ENCODE measurements around the gene LRRC23. TPM values are rescaled to one million over a fixed set of nuclear protein-coding genes. Genes with fewer than 3 reads are reported as not detected.
A peak's percentile ranks its signal among the peaks of the same experiment; 100 is the strongest.

The LRRC23 gene
- total and polyA plus RNA-seq, 2 of the 13 experiments (the other 11 are each of a cell fraction or from before 2014, with no cell fraction given), result 6.0 to 7.8 TPM

DNA sequence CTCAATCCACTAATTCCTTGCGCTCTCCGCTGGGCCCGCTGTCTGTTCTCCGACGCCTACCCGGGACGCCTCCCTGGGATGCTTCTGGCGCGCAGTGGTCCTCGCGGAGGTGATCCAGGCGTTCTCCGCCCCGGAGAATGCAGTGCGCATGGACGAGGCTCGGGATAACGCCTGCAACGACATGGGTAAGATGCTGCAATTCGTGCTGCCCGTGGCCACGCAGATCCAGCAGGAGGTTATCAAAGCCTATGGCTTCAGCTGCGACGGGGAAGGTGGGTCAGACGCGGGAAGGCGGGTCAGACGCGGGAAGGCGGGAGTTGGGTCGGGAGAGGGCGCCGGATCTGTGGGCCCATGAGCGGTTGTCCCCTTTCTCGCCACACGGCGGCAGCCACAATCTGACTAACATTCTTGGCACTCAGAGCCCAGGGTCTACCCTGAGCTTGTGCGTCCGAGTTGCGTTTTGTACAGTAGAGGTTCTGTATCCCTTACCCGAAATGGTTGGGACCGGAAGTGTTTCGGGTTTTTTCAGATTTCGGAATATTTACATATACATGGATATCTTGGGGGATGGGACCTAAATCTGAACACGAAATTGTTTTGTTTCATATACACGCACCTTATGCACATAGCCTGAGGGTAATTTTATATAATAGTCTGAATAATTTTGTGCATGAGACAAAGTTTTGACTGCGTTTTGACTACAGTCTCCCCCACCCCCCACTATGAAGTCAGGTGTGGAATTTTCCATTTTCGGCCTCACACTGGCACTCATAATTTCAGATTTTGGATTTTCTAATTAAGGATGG is 40.0 kb downstream of the LRRC23 start (continued):
- TF ChIP-seq ZNF773 (CRISPR knock-in tag; IDR thresholded peaks at IDR 0.05; ENCODE audit: borderline replicate concordance), result peak; percentile 62; the same call in 1 of the 2 replicates
- TF ChIP-seq ZEB1 (IDR thresholded peaks at IDR 0.05; ENCODE audit: insufficient replicate concordance, low read depth), result no peak
- no peak for TF ChIP-seq CBX2 (IDR thresholded peaks at IDR 0.05; ENCODE audit: low read depth, low read length)
- TF ChIP-seq CBX2 (CRISPR knock-in tag; IDR thresholded peaks at IDR 0.05; ENCODE audit: low read depth), result no peak
- TF ChIP-seq GABPB1 (CRISPR knock-in tag; IDR thresholded peaks at IDR 0.05), result peak; percentile 61
- TF ChIP-seq STAT5B (CRISPR knock-in tag; IDR thresholded peaks at IDR 0.05), result no peak
- TF ChIP-seq ZNF564 (CRISPR knock-in tag; IDR thresholded peaks at IDR 0.05), result no peak
- TF ChIP-seq ZNF484 (CRISPR knock-in tag; IDR thresholded peaks at IDR 0.05; ENCODE audit: borderline replicate concordance, low read depth), result no peak
- TF ChIP-seq ZNF446 (CRISPR knock-in tag; IDR thresholded peaks at IDR 0.05), result no peak
- TF ChIP-seq DNMT3B (CRISPR knock-in tag; conservative IDR thresholded peaks at IDR 0.05), result peak; percentile 59; the same call in 1 of the 2 replicates
- peak; percentile 59; the same call in 1 of the 2 replicates for TF ChIP-seq GLI4 (CRISPR knock-in tag; IDR thresholded peaks at IDR 0.05; ENCODE audit: borderline replicate concordance)
- peak; percentile 56; the same call in 1 of the 3 replicates for TF ChIP-seq MXI1 (IDR thresholded peaks at IDR 0.05; ENCODE audit: borderline replicate concordance, low read depth, low read length)
- TF ChIP-seq ZNF788 (CRISPR knock-in tag; IDR thresholded peaks at IDR 0.05; ENCODE audit: borderline replicate concordance), result no peak; the same call in 1 of the 2 replicates
- TF ChIP-seq, protein P1, sequence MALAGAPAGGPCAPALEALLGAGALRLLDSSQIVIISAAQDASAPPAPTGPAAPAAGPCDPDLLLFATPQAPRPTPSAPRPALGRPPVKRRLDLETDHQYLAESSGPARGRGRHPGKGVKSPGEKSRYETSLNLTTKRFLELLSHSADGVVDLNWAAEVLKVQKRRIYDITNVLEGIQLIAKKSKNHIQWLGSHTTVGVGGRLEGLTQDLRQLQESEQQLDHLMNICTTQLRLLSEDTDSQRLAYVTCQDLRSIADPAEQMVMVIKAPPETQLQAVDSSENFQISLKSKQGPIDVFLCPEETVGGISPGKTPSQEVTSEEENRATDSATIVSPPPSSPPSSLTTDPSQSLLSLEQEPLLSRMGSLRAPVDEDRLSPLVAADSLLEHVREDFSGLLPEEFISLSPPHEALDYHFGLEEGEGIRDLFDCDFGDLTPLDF (CRISPR knock-in tag; IDR thresholded peaks at IDR 0.05), result peak; percentile 94
- no peak for TF ChIP-seq ZC3H13 (CRISPR knock-in tag; IDR thresholded peaks at IDR 0.05)
- TF ChIP-seq HOXA3 (CRISPR knock-in tag; IDR thresholded peaks at IDR 0.05), result peak; percentile 82
- no peak for TF ChIP-seq ZSCAN22 (CRISPR knock-in tag; IDR thresholded peaks at IDR 0.05)
- TF ChIP-seq FOXC1 (CRISPR knock-in tag; IDR thresholded peaks at IDR 0.05; ENCODE audit: borderline replicate concordance), result peak; percentile 50; the same call in 1 of the 2 replicates
- TF ChIP-seq ZSCAN9 (CRISPR knock-in tag; IDR thresholded peaks at IDR 0.05; ENCODE audit: borderline replicate concordance), result peak; percentile 51; the same call in 1 of the 2 replicates
- TF ChIP-seq ZNF772 (CRISPR knock-in tag; IDR thresholded peaks at IDR 0.05), result peak; percentile 74; the same call in 1 of the 2 replicates
- TF ChIP-seq SSRP1 (CRISPR knock-in tag; IDR thresholded peaks at IDR 0.05), result no peak; the same call in none of the 2 replicates
- TF ChIP-seq ZNF776 (CRISPR knock-in tag; IDR thresholded peaks at IDR 0.05), result no peak
- no peak; the same call in 1 of the 2 replicates for TF ChIP-seq NRL (CRISPR knock-in tag; IDR thresholded peaks at IDR 0.05; ENCODE audit: borderline replicate concordance)
- TF ChIP-seq, protein P2, sequence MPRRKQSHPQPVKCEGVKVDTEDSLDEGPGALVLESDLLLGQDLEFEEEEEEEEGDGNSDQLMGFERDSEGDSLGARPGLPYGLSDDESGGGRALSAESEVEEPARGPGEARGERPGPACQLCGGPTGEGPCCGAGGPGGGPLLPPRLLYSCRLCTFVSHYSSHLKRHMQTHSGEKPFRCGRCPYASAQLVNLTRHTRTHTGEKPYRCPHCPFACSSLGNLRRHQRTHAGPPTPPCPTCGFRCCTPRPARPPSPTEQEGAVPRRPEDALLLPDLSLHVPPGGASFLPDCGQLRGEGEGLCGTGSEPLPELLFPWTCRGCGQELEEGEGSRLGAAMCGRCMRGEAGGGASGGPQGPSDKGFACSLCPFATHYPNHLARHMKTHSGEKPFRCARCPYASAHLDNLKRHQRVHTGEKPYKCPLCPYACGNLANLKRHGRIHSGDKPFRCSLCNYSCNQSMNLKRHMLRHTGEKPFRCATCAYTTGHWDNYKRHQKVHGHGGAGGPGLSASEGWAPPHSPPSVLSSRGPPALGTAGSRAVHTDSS (CRISPR knock-in tag; conservative IDR thresholded peaks at IDR 0.05), result no peak
- TF ChIP-seq MTF1 (CRISPR knock-in tag; IDR thresholded peaks at IDR 0.05), result no peak
- TF ChIP-seq MAZ (IDR thresholded peaks at IDR 0.05; ENCODE audit: borderline replicate concordance, low read depth, low read length), result no peak
- TF ChIP-seq MAZ (CRISPR knock-in tag; IDR thresholded peaks at IDR 0.05; ENCODE audit: low read depth), result peak; percentile 81
- TF ChIP-seq LCORL (IDR thresholded peaks at IDR 0.05), result no peak
- peak; percentile 48 for TF ChIP-seq LCORL (CRISPR knock-in tag; IDR thresholded peaks at IDR 0.05)
- TF ChIP-seq HOXA5 (CRISPR knock-in tag; IDR thresholded peaks at IDR 0.05), result peak; percentile 90
- TF ChIP-seq GATA4 (IDR thresholded peaks at IDR 0.05; ENCODE audit: borderline replicate concordance, low read depth), result no peak
